Fibroblast of lung (primary cell): Measurements from ENCODE around the gene OPN3.

ENCODE experiments used
- CTCF ChIP-seq, 2 donors: IDR thresholded peaks in 1 of 2; conservative IDR thresholded peaks in 1 of 2; 1 replicate in 1 of 2; 2 replicates in 1 of 2; pipeline ENCODE4 v1.5.1; 2011 to 2012; ENCODE audit warnings: low read length in 2 of 2, control low read depth in 1 of 2, inconsistent platforms in 1 of 2, low read depth in 1 of 2, mild to moderate bottlenecking in 1 of 2
- EZH2 ChIP-seq: IDR thresholded peaks from 2 replicates; pipeline ENCODE4 v1.5.1; 2012; ENCODE audit warnings: low read length, control low read depth, mild to moderate bottlenecking; ENCODE audit errors: missing control alignments

GRCh38 chr1:241574154-241574553 is 66.0 kb downstream of the OPN3 start:
- TF ChIP-seq CTCF (conservative IDR thresholded peaks at IDR 0.05 in 1 of 2, IDR thresholded peaks at IDR 0.05 in 1 of 2; ENCODE audit: low read depth in 1 of 2, low read length in 2 of 2) (no peak), EZH2 (no peak)
